NCI-H146 treated with DMSO at 0.1 percent for 48 hours (cell line): Measurements from ENCODE around the gene DAW1.
"Not testable (repeated sequence)": the region's sequence is repeated elsewhere in the genome, so short reads cannot be mapped to it uniquely, and the experiment has no call there.

ENCODE experiments used
- DNase-seq: peaks from one replicate; lab custom pipeline; 2025; ENCODE audit not compliant: unreplicated experiment; lab: John Stamatoyannopoulos, UW

The DAW1 gene

GRCh38 chr2:227908266-227909054 lies 37.0 kb downstream of the DAW1 start:
- no peak for DNase-seq

- no peak for DNase-seq
Observed at GRCh38 chr2:227914362-227914761, 42.9 kb downstream of the DAW1 start.

GRCh38 chr2:227921648-227922047 lies 50.2 kb downstream of the DAW1 start:
- no peak for DNase-seq

GRCh38 chr2:227932001-227932400 lies 60.6 kb downstream of the DAW1 start:
- DNase-seq, result no peak

GRCh38 chr2:227932403-227932802 lies 61.0 kb downstream of the DAW1 start:
- no peak for DNase-seq

- no peak for DNase-seq
Observed at GRCh38 chr2:227933884-227934283, 62.5 kb downstream of the DAW1 start.

- DNase-seq, result not testable (repeated sequence)
Observed at GRCh38 chr2:227936249-227936648, 64.8 kb downstream of the DAW1 start.

- DNase-seq, result no peak
Observed at GRCh38 chr2:227939271-227940027, 68.0 kb downstream of the DAW1 start.

GRCh38 chr2:227942021-227942420 lies 70.6 kb downstream of the DAW1 start:
- DNase-seq, result no peak

- no peak for DNase-seq
Observed at GRCh38 chr2:227942965-227943364, 71.5 kb downstream of the DAW1 start.

- DNase-seq, result no peak
Observed at GRCh38 chr2:227960317-227960716, 88.9 kb downstream of the DAW1 start.

- no peak for DNase-seq
Observed at GRCh38 chr2:227971619-227972230, 100.3 kb downstream of the DAW1 start.

GRCh38 chr2:227973241-227973640 lies 101.8 kb downstream of the DAW1 start:
- DNase-seq, result no peak
